Activated CD4-positive, CD25-positive, alpha-beta regulatory T cell (primary cell): ENCODE measurements around the gene CENPC.

ENCODE experiments used
- DNase-seq, 4 experiments: peaks; one replicate each; lab custom pipeline; 2025; lab: John Stamatoyannopoulos, UW

CENPC gene, protein sequence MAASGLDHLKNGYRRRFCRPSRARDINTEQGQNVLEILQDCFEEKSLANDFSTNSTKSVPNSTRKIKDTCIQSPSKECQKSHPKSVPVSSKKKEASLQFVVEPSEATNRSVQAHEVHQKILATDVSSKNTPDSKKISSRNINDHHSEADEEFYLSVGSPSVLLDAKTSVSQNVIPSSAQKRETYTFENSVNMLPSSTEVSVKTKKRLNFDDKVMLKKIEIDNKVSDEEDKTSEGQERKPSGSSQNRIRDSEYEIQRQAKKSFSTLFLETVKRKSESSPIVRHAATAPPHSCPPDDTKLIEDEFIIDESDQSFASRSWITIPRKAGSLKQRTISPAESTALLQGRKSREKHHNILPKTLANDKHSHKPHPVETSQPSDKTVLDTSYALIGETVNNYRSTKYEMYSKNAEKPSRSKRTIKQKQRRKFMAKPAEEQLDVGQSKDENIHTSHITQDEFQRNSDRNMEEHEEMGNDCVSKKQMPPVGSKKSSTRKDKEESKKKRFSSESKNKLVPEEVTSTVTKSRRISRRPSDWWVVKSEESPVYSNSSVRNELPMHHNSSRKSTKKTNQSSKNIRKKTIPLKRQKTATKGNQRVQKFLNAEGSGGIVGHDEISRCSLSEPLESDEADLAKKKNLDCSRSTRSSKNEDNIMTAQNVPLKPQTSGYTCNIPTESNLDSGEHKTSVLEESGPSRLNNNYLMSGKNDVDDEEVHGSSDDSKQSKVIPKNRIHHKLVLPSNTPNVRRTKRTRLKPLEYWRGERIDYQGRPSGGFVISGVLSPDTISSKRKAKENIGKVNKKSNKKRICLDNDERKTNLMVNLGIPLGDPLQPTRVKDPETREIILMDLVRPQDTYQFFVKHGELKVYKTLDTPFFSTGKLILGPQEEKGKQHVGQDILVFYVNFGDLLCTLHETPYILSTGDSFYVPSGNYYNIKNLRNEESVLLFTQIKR

GRCh38 chr4:67545199-67546003 lies at the start of gene CENPC:
Gene CENPC, minus strand, starts transcription at chr4:67545503. Its CDS starts 148 bp downstream, at chr4:67545355.
- peak; percentile 75 to 81 (median 78) for DNase-seq

DNA sequence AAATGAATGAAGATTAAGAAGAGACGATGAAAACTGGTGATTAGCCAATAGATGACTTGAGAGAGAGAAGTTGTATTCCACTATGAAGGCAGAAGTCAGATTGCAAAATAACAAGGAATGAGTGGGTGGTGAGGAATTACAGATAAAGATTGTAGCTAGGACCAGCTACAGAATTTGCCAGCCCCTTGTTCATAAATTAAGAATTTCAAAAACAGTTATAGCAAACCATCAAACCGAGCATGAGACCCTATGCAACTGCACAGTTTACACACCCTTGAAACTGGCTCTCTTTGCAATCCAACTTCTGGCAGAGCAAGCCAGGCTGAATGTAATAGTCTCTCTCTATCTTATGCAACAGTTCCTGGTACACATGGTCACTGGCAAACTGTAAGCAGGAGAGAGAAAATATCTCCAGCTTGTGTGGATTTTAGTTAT lies 48.5 kb upstream of the CENPC start:
- no peak for DNase-seq

DNA sequence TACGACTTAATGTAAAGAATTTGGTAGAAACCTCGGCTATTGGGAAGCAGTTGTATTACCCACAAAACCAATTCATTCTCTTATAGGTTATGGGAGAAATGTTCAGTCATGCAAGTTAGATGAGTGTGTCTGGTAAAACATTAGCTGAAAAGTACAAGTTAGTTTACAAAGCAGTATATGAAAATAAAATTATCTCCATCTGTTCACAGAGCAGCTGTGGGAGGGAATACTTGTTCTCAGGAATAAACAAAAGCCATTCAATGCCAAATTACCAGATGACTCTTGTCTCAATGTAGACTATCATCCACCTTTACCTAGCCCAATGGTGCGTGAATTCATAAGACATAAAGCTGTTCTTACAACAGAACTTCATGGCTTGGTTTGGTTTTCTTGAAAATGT lies 41.9 kb upstream of the CENPC start:
- no peak for DNase-seq

DNA sequence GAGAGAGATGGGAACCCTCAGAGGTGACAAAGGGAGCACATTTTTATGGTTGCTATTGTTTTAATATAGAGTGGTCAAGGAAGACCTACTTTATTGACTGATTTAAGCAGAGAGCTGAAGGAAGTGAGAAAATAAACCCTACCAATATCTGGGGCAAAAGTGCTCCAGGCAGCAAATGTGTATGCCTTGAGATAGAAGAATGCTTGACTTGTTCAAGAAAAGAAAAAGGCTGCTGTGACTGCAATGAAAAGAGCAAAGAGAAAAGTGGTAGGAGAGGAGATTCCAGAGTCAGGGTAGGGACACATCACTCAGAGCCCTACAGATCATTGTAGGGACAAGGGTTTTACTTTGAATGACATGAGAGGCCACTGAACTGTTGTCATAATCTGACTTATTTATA lies 39.2 kb upstream of the CENPC start:
- no peak for DNase-seq

DNA sequence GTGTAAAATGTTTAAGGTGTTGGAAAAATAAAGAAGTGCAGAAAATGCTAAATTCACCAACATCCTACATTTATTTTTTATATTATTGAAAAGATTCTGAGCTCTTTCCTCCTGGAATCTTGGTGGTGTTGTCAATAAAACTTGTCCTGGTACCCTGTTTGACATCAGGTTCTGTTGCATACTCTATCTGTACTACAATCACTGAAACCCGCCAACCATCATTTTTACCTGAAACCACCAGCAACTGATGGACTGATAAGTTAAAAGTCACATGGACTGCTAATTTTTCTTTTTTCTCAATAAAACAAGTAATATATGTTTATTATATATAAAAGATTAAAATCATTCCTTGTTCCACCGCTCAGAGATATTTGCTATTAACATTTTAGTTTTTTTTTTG lies 36.6 kb upstream of the CENPC start:
- no peak for DNase-seq

DNA sequence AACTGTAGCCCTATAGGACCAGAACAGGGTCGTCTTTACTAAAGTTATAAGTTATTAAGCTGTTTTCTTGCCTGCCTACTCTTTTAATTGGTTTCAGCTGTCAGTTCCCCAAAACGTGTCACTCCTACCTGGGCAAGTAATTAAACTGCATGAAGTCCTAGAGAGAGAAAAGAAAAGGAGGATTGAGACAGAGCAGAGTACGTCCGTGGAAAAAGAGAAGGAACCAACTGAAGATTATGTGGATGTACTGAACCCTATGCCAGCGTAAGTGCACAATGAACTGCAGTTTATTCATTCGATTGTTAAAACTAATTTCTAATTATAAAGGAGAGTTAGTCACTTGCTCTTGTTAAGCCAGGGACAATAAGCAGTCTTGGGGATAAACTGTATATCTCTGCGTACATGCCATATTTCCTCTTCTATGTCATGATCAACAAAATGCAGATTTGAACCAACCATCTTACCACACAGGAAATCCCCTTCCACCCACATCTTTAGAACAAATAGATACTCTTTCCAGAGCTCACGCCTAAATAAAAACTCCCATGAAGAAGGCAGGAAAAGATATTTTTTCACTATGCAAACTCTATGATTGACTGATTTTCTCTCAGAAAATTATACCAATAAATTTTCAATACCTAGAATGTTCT lies 36.0 kb upstream of the CENPC start:
- no peak for DNase-seq

DNA sequence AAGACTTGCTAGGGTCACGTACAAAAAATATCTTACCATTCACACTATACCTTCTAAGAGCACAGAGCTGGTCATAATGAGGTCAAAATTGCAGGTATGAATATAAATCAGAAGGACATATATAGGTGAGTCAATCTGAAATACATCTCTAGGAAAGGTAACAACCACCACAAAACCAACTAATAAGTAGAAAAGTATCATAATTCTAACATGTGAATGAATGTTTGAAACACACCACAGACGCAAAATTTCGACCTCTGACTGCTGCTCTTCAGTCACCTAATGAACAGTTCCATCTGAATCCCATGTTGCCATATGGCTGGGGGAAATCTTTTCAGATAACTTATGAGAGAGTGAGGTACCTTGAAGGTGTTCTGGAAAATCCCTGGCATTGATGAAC lies 35.3 kb upstream of the CENPC start:
- DNase-seq, result no peak

DNA sequence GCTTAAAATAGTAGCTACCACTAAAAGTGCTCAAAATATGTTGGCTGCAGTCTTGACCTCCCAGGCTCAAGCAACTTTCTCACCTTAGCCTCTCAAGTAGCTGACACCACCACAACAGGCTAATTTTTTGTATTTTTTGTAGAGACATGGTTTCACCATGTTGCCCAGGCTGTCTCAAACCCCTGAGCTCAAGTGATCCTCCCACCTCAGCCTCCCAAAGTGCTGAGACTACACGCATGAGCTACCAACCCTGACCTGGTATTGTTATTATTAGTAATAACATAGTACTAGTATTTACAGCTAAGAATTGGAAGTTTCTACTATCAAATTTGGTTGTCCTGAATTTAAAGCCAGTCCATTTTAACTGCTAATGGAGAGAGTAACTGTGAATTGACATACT lies 31.2 kb upstream of the CENPC start:
- no peak for DNase-seq

DNA sequence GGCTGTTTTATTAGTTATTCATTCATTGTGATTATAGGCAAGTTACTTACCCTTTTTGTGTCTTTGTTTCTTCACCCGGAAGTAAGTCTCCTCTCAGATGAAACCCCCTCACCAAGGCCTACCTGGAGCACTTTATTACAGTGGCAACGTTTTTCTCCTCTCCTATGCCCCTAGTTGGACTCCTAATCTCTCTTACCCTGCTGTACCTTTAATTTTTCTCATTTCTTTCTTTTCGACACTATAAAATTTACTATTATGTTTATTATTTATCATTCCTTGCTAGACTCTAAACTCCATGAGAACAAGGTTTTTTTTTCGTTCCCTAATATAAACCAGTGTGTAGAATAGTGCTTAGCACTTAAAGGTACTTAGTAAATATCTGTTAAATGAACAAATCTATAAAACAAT lies 30.8 kb upstream of the CENPC start:
- DNase-seq, result no peak

DNA sequence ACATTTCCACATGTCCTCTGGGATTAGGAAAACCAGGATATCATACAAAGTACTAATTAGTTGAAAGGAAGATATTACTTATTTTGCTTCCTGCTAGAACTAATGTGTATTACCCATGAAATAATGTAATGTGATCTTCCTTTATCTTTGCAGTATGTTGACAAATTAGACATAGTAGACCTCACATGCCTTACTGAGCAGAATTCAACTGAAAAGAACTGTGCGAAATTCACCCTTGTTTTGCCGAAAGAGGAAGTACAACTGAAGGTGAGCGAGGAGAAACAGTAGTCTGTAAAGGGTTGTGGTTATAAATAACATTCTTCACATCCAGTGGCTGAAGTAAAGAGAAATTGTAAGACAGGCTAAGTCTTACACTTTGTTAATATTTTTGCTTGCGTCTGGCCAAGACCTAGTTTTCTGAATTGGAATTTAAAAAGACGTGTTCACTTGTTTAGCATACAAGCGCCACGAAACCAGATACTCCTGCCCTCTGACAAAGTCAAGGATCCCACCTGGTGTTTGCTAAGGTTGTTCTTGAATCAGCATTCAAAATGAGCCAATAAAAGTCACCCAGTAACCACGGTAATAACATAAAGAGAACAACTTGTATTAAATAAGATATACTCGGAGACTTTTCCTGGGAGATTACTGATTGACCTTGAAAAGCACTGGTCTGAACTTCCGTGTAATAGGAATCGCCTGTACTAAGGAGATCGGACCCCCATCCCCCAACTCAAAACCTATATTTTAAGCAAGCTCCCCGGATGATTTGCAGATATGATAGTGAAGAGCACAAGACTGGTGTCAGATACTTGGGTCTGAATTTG lies 30.1 kb upstream of the CENPC start:
- no peak for DNase-seq

GRCh38 chr4:67573193-67573592 lies 27.9 kb upstream of the CENPC start:
- DNase-seq, result no peak

- no peak for DNase-seq
These were observed 26.7 kb upstream of the CENPC start for GRCh38 chr4:67571975-67572374.

DNA sequence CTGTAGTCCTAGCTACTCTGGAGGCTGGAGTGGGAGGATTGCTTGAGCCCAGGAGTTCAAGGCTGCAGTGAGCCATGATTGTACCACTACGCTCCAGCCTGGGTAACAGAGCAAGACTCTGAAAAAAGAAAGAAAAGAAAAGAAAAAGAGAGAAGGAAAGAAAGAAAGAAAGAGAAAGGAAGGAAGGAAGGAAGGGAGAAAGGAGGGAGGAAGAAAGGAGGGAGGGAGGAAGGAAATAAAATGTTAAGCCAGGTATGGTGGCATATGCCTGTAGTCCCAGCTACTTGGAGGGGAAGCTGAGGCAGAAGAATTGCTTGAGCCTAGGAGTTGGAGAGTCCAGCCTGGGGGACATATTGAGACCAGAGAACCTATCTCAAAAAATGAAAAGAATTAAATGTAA lies 25.2 kb upstream of the CENPC start:
- no peak for DNase-seq

DNA sequence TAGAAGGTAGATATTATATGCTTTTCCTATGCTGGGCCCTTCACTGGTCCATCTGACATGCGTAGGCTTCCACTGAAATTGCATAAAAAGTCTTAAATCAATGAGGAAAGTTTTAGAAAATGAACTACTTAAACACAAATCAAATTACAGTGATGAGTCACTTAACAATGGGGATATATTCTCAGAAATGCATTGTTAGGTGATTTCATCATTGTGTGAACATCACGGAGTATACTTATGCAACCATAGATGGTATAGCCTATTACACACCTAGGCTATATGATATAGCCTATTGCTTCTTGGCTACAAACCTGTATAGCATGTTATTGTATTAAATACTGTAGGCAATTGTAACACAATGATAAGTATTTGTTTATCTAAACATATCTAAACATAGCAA lies 23.5 kb upstream of the CENPC start:
- no peak for DNase-seq

- DNase-seq, result no peak
These were observed 21.0 kb upstream of the CENPC start for GRCh38 chr4:67566335-67566734.

- no peak for DNase-seq
These were observed 20.0 kb upstream of the CENPC start for GRCh38 chr4:67565284-67565683.

DNA sequence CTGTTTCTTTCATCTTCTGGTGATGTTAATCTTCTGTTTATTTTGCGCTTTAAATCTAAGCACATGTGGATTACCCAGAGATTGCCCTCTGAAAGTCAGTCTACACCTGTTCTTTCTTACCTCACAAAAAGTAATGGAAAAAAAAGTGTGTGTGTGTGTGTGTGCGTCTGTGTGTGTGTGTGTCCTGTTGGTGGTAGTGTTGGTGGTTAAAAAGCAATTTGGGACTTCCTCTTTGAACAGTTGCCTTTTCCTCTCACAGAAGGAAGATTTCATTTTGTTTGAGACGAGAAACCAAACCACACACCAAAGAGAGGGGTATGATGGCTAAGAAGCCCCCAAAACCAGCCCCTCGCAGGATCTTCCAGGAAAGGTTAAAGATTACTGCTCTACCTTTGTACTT lies 13.2 kb upstream of the CENPC start, which contains the start of gene STAP1:
STAP1 (plus strand) TSS at position 235 of the 400 bp plus-strand sequence; CDS start at position 318, 83 bp downstream.
- no peak for DNase-seq

- no peak for DNase-seq
These were observed 11.1 kb upstream of the CENPC start for GRCh38 chr4:67556436-67556835.

DNA sequence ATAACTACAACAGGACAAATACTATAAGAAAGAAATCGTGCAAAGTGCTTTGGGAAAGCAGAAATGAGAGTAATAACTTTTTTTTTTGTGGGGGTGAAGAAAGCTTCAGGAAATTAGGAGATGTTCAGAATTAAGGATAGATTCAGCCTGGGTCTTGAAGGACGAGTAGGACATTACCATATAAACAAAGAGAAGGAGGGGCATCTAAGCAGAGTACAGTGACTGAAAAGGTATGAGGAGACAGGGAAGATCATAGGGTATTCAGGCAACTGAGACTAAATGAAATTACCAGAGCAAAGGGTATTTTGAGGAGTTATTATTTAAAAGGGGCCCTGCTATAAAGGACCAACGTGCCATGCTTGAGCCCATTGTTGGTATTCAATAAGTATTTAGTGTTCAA lies 10.1 kb upstream of the CENPC start:
- no peak for DNase-seq

DNA sequence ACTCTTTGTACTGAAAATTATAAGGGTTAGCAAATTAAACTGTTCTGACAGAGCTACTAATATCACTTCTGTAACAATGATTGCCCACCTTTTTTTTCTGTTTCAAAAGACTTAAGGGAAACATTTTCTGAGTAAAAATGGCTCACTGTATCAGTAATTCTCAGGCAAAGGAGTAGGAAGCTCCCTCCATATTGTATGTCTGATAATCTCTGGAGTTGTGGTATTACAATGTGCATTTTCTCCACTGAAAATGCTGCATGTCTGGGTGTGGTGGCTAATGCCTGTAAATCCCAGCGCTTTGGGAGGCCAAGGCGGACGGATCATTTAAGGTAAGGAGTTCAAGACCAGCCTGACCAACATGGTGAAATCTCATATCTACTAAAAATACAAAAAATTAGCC lies 8.8 kb upstream of the CENPC start:
- DNase-seq, result no peak
